Measurements from ENCODE around the gene MFAP3L. TPM values are rescaled to one million over a fixed set of nuclear protein-coding genes. Genes with fewer than 3 reads are reported as not detected.
A peak's percentile ranks its signal among the peaks of the same experiment; 100 is the strongest.

Gene MFAP3L
- total RNA-seq, 1 experiment from 2014 or later = 0.47 TPM

- BruUV-seq (replicated peaks) = no TSS peak
- TF ChIP-seq CTCF (conservative IDR thresholded peaks at IDR 0.05; ENCODE audit: low read depth, low read length) (no peak), EZH2 (IDR thresholded peaks at IDR 0.05; ENCODE audit: low read length, unreplicated experiment) (no peak), EZH2phosphoT487 (IDR thresholded peaks at IDR 0.05; ENCODE audit: borderline replicate concordance, low read length) (no peak)
- Histone ChIP-seq H3K9ac (ENCODE audit: low read length) (no peak overlapping the region), H3K4me1 (ENCODE audit: insufficient read depth, low read length) (no peaks in the 10 kb centered on the region), H3K4me3 (ENCODE audit: low read length) (no peak overlapping the region), H2AFZ (ENCODE audit: low read length) (no peak overlapping the region), H3K9me3 (ENCODE audit: low read length) (no peaks in the 10 kb centered on the region), H3K9me2 (replicated peaks; ENCODE audit: low read length) (no peaks in the 10 kb centered on the region), H3K4me2 (ENCODE audit: low read length) (no peak overlapping the region), H3K79me2 (ENCODE audit: low read length) (no peaks in the 10 kb centered on the region), H3K27me3 (ENCODE audit: low read length) (peaks cover 15% of the 10 kb centered on the region; the same call in 1 of the 2 replicates), H3K27ac (ENCODE audit: low read length) (no peak overlapping the region), H3F3A (ENCODE audit: low read length, unreplicated experiment) (no peaks in the 10 kb centered on the region), H4K20me1 (ENCODE audit: low read length) (no peaks in the 10 kb centered on the region), H3K36me3 (ENCODE audit: low read depth, low read length) (no peaks in the 10 kb centered on the region)
- DNase-seq (no peak), ATAC-seq (no peak)
- POLR2A ChIA-PET (ENCODE audit: unreplicated experiment) = no interaction called here
- CTCF ChIA-PET = interaction anchor here (0.6 kb wide), 1 partner anchor 30 kb away, joined by 3 read pairs; no protein-coding TSS in a partner anchor
- intact Hi-C loops (cut with micrococcal nuclease) = no loop called here
Measured at GRCh38 chr4:170033999-170034398, 7.8 kb upstream of the MFAP3L start.

GRCh38 chr4:170030121-170030520, 3.9 kb upstream of the MFAP3L start:
- Histone ChIP-seq H3F3A (ENCODE audit: low read length, unreplicated experiment) (no peaks in the 10 kb centered on the region), H3K36me3 (ENCODE audit: low read depth, low read length) (no peaks in the 10 kb centered on the region), H3K79me2 (ENCODE audit: low read length) (no peaks in the 10 kb centered on the region), H3K9ac (ENCODE audit: low read length) (no peak overlapping the region), H3K4me3 (ENCODE audit: low read length) (no peak overlapping the region), H3K27ac (ENCODE audit: low read length) (no peak overlapping the region), H3K4me2 (ENCODE audit: low read length) (no peak overlapping the region), H3K27me3 (ENCODE audit: low read length) (peaks cover 22% of the 10 kb centered on the region), H4K20me1 (ENCODE audit: low read length) (no peaks in the 10 kb centered on the region), H3K4me1 (ENCODE audit: insufficient read depth, low read length) (0 out of 2 replicates have a peak, but pooled peaks cover 4% of the 10 kb centered on the region), H2AFZ (ENCODE audit: low read length) (no peak overlapping the region), H3K9me2 (replicated peaks; ENCODE audit: low read length) (no peaks in the 10 kb centered on the region), H3K9me3 (ENCODE audit: low read length) (no peaks in the 10 kb centered on the region)
- ATAC-seq = no peak
- ChIA-PET CTCF (no interaction called here), POLR2A (ENCODE audit: unreplicated experiment) (no interaction called here)
- no peak for DNase-seq
- TF ChIP-seq CTCF (conservative IDR thresholded peaks at IDR 0.05; ENCODE audit: low read depth, low read length) (no peak), EZH2phosphoT487 (IDR thresholded peaks at IDR 0.05; ENCODE audit: borderline replicate concordance, low read length) (no peak), EZH2 (IDR thresholded peaks at IDR 0.05; ENCODE audit: low read length, unreplicated experiment) (no peak)
- no TSS peak for BruUV-seq (replicated peaks)
- intact Hi-C loops (cut with micrococcal nuclease) = no loop called here

- Histone ChIP-seq H4K20me1 (ENCODE audit: low read length) (no peaks in the 10 kb centered on the region), H3K9ac (ENCODE audit: low read length) (peak overlapping the region; percentile 53; the same call in 1 of the 2 replicates), H3K79me2 (ENCODE audit: low read length) (no peaks in the 10 kb centered on the region), H3K36me3 (ENCODE audit: low read depth, low read length) (no peaks in the 10 kb centered on the region), H3F3A (ENCODE audit: low read length, unreplicated experiment) (no peaks in the 10 kb centered on the region), H2AFZ (ENCODE audit: low read length) (peak overlapping the region; percentile 99), H3K9me2 (replicated peaks; ENCODE audit: low read length) (no peaks in the 10 kb centered on the region), H3K4me1 (ENCODE audit: insufficient read depth, low read length) (0 out of 2 replicates have a peak, but pooled peaks cover 4% of the 10 kb centered on the region), H3K4me2 (ENCODE audit: low read length) (peak overlapping the region; percentile 99), H3K27me3 (ENCODE audit: low read length) (peaks cover 19% of the 10 kb centered on the region), H3K9me3 (ENCODE audit: low read length) (no peaks in the 10 kb centered on the region), H3K27ac (ENCODE audit: low read length) (no peak overlapping the region), H3K4me3 (ENCODE audit: low read length) (peak overlapping the region; percentile 79)
- intact Hi-C loops (cut with micrococcal nuclease) = loop anchor here (5.0 kb wide), 1 partner anchor 415 kb away; the partner anchor contains the start of gene NEK1
- no peak for TF ChIP-seq EZH2phosphoT487 (IDR thresholded peaks at IDR 0.05; ENCODE audit: borderline replicate concordance, low read length)
- TF ChIP-seq CTCF (conservative IDR thresholded peaks at IDR 0.05; ENCODE audit: low read depth, low read length) = no peak
- no peak for TF ChIP-seq EZH2 (IDR thresholded peaks at IDR 0.05; ENCODE audit: low read length, unreplicated experiment)
- CTCF ChIA-PET = no interaction called here
- ATAC-seq = peak; percentile 64
- BruUV-seq (replicated peaks) = no TSS peak
- POLR2A ChIA-PET (ENCODE audit: unreplicated experiment) = no interaction called here
- peak; percentile 87 for DNase-seq
Measured at GRCh38 chr4:170027181-170027829, 1.1 kb upstream of the MFAP3L start.

All from PC-3 (cell line).